T-helper 2 cell treated with Interferon-gamma antibody and Interleukin-4, amounts not matched to agents 5 μg/mL and 100 μg/mL, for 36 hours (primary cell): ENCODE results near the gene HDAC9.
"Not testable (repeated sequence)": the region's sequence is repeated elsewhere in the genome, so short reads cannot be mapped to it uniquely, and the experiment has no call there.

Experiments used
- DNase-seq: peaks from one replicate; pipeline ENCODE4 v3.0.0; 2021; ENCODE audit warnings: low spot score
- H3K27ac Mint-ChIP-seq: one replicate; pipeline ENCODE4 v1.8.0; 2021; ENCODE audit warnings: mild to moderate bottlenecking, mixed read lengths
- H3K27me3 Mint-ChIP-seq: one replicate; pipeline ENCODE4 v1.8.0; 2021; ENCODE audit warnings: low read depth, mixed read lengths
- H3K36me3 Mint-ChIP-seq: one replicate; pipeline ENCODE4 v1.8.0; 2021; ENCODE audit warnings: low read depth, mixed read lengths
- H3K4me1 Mint-ChIP-seq: one replicate; pipeline ENCODE4 v1.8.0; 2021; ENCODE audit warnings: low read depth, mixed read lengths
- H3K4me3 Mint-ChIP-seq: one replicate; pipeline ENCODE4 v1.8.0; 2022; ENCODE audit warnings: mild to moderate bottlenecking, moderate library complexity, mixed read lengths
- H3K9me3 Mint-ChIP-seq: one replicate; pipeline ENCODE4 v1.8.0; 2021; ENCODE audit warnings: mixed read lengths

Gene HDAC9

DNA sequence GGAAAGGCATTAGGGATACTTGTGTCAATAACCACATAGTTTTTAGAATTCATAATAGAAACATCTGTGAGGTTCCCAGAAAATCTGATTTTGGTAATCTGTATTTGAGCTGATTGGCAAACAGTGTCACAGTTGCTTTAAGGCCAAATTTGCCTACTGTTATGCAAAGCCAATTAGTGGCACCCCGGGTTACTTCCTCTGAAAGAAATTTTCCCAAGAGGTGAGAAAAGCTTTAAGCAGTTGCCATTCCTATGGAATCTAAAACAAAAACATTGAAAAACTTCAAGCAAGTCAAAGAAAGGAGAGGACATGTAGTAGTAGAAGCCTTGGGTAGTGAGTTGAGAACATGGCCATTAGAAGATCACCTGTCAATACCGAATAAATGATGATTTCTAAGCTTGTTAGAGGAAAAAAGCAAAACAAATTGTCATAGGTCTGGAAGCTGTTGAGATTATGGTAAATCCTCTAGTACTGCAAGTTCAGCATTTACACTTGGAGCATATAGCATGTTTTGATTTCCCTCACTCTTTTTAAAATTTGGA, 445.1 kb downstream of the HDAC9 start:
- no peaks in the 10 kb centered on the region for H3K27me3 Mint-ChIP-seq

DNA sequence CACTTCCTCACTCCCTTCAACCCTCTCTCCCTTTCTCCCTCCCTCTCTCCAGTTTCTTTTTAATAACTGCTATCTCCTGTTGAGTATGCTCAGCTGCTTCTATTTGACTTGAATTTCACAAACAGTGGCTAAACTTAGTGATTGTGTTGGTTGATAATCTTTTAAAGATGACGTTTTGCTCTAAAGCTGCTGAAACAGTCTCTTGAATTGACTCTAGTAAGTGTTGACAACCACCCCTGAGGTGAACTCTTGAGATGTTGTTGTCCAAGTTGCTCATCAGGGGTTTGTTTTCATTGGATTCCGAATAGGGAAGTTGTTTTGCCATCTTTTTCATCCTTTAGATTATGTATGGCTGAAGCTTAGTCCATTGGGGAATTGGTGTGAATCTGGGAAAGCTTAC, 445.7 kb downstream of the HDAC9 start:
- no peaks in the 10 kb centered on the region for H3K4me1 Mint-ChIP-seq
- H3K4me3 Mint-ChIP-seq: no peak overlapping the region
- no peaks in the 10 kb centered on the region for H3K27me3 Mint-ChIP-seq
- H3K27ac Mint-ChIP-seq: no peak overlapping the region
- no peaks in the 10 kb centered on the region for H3K36me3 Mint-ChIP-seq
- peaks cover 5% of the 10 kb centered on the region for H3K9me3 Mint-ChIP-seq
- no peak for DNase-seq

More for the DNA sequence above, 445.1 kb downstream of the HDAC9 start:
- H3K4me3 Mint-ChIP-seq: no peak overlapping the region
- no peak overlapping the region for H3K27ac Mint-ChIP-seq
- H3K9me3 Mint-ChIP-seq: peaks cover 5% of the 10 kb centered on the region
- no peaks in the 10 kb centered on the region for H3K36me3 Mint-ChIP-seq
- DNase-seq: no peak
- H3K4me1 Mint-ChIP-seq: no peaks in the 10 kb centered on the region

DNA sequence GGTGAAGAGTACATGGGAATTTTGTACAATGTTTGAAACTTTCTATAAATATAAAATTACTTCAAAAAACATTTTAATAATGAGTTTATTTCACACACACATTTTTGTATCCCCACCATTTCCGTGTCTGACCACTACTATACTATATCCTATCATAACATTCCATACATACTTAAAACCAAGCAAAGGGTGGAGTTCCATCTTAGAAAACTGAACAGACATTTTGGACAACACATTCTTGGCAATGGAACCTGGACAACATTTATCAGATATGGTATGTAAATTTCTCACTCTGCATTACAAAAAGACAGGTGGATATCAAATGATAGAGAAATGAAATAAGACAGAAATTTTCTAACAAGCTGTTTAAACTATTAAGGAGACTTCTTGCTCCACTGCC, 453.0 kb downstream of the HDAC9 start:
- Mint-ChIP-seq H3K9me3 (peaks cover 5% of the 10 kb centered on the region), H3K27ac (no peak overlapping the region), H3K4me3 (no peak overlapping the region), H3K4me1 (no peaks in the 10 kb centered on the region), H3K27me3 (no peaks in the 10 kb centered on the region), H3K36me3 (no peaks in the 10 kb centered on the region)
- no peak for DNase-seq

DNA sequence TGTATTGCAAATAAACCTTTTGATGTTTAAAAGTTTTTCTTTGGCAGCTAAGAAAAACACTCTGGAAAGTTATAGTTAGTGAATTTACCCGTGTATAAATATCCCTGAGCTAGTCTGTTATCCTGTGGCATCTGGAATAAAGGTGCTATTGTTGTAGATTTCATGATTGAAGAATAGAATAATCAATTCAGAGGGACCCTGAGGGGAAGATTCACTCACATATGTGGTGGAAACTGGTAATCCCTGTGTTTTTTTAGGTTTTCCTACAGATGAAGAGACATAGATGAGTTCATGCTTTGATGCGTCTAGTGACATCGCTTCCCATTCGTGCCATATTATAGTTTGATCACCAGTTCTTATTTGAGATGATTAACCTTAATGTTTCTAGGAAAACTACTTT, 457.3 kb downstream of the HDAC9 start:
- Mint-ChIP-seq H3K27me3 (no peaks in the 10 kb centered on the region), H3K27ac (no peak overlapping the region), H3K36me3 (no peaks in the 10 kb centered on the region), H3K4me3 (no peak overlapping the region), H3K4me1 (no peaks in the 10 kb centered on the region), H3K9me3 (peaks cover 3% of the 10 kb centered on the region)
- DNase-seq: no peak

DNA sequence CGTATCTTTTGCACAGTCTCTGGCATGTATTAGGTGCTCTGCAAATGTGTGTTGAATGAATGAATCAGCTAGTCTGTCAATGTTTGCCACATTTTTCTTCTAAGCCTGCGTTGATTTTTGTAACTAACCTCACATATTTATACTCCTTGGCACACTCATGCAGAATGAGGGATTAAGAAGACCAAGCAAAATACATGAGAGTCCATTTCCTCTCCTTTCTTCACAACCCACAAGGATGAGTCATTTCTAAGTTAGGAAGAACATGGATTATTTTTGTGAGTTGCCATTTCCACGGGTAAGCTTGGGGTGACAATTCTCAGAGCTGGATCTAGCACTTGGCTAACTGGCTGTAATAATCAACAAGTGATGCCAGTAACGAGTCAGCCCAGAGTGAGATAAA, 463.1 kb downstream of the HDAC9 start:
- H3K9me3 Mint-ChIP-seq: peaks cover 7% of the 10 kb centered on the region
- no peak for DNase-seq
- no peaks in the 10 kb centered on the region for H3K27me3 Mint-ChIP-seq
- H3K4me3 Mint-ChIP-seq: no peak overlapping the region
- H3K36me3 Mint-ChIP-seq: no peaks in the 10 kb centered on the region
- H3K27ac Mint-ChIP-seq: no peak overlapping the region
- H3K4me1 Mint-ChIP-seq: no peaks in the 10 kb centered on the region

DNA sequence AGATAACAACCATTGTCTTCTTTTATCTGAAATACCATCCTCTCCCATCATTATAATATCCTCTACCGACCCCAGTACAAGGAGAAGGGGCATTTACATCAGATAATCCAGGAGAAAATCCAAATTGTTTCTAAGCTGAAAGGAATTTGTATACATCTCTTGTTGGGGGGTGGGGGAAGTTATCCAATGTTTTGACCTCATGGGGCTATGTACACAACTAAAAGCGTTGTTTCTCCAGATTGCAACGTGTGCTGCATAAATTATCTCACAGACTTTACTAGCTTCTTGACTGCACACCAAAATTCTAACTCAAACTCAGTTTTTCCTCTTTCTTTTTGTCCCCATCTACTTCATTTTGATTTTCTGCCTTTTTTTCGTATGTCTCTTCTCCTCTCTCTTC, 465.2 kb downstream of the HDAC9 start:
- no peaks in the 10 kb centered on the region for H3K36me3 Mint-ChIP-seq

DNA sequence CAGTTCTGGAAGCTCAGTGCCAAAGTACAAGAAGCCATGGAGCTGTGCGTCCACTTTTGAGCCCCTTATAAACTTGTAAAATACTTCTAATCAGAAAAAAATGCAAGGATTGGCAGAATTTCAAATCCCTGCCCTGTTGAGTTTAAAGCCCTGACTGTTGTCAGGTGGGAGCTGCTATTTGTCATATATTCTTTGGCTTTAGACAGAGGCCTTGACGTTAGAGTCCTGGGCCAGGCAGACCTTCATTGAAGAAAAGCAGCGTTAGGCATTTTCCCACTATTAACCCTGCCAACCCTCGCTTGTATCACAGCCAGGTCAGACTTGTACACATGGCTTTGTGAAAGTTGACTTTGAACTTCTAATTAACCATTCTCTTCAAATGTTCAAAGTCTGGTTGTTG, 466.5 kb downstream of the HDAC9 start:
- Mint-ChIP-seq H3K27ac (no peak overlapping the region), H3K4me3 (no peak overlapping the region), H3K36me3 (no peaks in the 10 kb centered on the region), H3K4me1 (no peaks in the 10 kb centered on the region), H3K27me3 (no peaks in the 10 kb centered on the region), H3K9me3 (peaks cover 3% of the 10 kb centered on the region)
- no peak for DNase-seq

More for the DNA sequence above, 465.2 kb downstream of the HDAC9 start:
- H3K9me3 Mint-ChIP-seq: peaks cover 7% of the 10 kb centered on the region
- no peak overlapping the region for H3K27ac Mint-ChIP-seq
- DNase-seq: no peak
- H3K4me3 Mint-ChIP-seq: no peak overlapping the region
- no peaks in the 10 kb centered on the region for H3K27me3 Mint-ChIP-seq
- no peaks in the 10 kb centered on the region for H3K4me1 Mint-ChIP-seq

DNA sequence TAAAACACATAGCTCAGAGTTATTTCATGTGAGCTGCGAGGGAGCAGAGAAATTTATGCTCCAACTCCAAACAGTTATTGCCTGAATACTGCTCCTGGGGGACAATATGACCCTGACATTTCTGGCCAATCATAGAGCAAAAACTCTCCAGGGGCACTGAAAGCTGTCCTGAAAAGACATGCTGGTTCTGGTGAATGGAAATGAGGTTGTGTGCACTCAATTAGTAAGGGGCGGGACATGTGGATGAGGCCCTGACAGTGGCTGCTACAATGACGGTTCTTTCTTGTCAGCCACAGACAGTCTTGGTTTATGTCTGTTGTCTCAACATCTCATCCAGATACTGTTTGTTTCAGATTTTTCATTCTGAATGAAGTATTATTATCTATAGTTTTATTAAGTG, 470.1 kb downstream of the HDAC9 start:
- Mint-ChIP-seq H3K36me3 (no peaks in the 10 kb centered on the region), H3K4me1 (no peaks in the 10 kb centered on the region), H3K9me3 (peaks cover 7% of the 10 kb centered on the region), H3K27me3 (no peaks in the 10 kb centered on the region), H3K4me3 (no peak overlapping the region), H3K27ac (no peak overlapping the region)
- DNase-seq: no peak

DNA sequence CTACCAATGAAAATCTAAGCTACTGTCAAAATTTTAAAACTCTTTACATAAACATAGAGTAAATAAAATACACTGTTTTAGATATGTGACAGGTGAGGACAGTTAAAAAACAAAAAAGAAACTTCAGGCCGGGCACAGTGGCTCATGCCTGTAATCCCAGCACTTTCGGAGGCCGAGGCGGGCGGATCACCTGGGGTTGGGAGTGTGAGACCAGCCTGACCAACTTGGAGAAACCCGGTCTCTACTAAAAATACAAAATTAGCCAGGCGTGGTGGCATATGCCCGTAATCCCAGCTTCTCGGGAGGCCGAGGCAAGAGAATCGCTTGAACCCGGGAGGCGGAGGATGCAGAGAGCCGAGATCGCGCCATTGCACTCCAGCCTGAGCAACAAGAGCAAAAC, 472.2 kb downstream of the HDAC9 start:
- H3K36me3 Mint-ChIP-seq, DNase-seq, H3K4me1 Mint-ChIP-seq, H3K27ac Mint-ChIP-seq, H3K27me3 Mint-ChIP-seq, H3K9me3 Mint-ChIP-seq, H3K4me3 Mint-ChIP-seq: not testable (repeated sequence)

DNA sequence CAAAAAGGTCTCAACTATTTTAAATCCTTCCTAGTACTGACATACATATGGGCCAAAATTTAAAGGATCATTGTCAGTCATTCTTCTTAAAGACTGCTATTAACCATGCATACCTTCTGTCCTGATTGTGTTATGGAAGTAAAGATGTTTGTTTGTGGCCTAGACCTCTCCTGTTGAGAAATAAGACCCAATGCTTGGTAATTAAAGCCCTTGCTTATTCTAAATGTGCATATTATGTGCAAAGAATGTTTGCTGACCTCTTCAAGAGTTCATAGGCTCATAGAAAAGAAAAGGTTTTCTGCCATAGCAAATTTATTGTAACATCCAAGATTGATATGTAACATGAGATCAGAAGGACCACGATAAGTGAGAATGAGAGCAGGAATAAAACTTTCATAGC, 476.3 kb downstream of the HDAC9 start:
- Mint-ChIP-seq H3K4me3 (no peak overlapping the region), H3K36me3 (no peaks in the 10 kb centered on the region), H3K27ac (no peak overlapping the region), H3K4me1 (no peaks in the 10 kb centered on the region), H3K9me3 (peaks cover 30% of the 10 kb centered on the region), H3K27me3 (no peaks in the 10 kb centered on the region)
- DNase-seq: no peak

DNA sequence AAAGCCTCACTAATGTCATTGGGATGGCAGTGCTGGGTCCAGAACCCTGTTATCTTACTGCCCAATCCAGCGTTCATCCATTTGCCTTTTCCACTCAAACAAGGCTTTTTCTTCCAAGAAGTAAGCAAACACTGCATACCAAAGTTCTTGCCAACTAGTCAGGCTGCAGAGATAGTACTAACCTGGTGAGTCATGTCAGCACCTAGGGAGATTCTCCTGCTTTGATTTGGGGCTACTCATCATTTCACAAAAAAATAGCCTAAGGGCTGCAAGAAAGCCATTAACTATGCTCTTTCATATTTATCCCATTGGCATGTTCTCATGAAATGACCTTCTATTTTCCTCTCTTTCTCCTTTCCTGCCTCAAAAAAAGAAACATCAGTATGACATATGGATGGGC, 479.3 kb downstream of the HDAC9 start:
- DNase-seq: no peak
- H3K36me3 Mint-ChIP-seq: no peaks in the 10 kb centered on the region
- H3K4me1 Mint-ChIP-seq: no peaks in the 10 kb centered on the region
- H3K27me3 Mint-ChIP-seq: no peaks in the 10 kb centered on the region
- H3K9me3 Mint-ChIP-seq: peaks cover 32% of the 10 kb centered on the region
- no peak overlapping the region for H3K27ac Mint-ChIP-seq
- H3K4me3 Mint-ChIP-seq: no peak overlapping the region

DNA sequence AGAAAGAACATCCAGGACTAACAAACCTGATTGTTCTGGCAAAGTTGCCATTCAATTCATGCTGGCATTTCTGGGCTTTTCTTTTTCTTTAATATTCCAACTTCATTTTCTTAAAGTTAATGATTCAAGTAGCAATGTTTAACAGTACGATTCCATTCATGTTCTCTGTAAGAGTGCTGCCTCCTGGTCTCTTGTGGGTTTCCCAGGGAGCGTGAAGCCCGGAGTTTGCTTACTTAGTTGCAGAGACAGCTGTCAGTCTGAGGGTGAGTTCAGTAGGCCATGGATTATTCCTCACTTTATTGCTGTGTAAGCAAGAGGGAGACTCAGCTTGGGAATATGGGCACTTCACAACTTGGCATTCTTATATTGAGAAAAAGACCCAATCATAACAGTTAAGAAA, 479.7 kb downstream of the HDAC9 start:
- H3K4me3 Mint-ChIP-seq: no peak overlapping the region

DNA sequence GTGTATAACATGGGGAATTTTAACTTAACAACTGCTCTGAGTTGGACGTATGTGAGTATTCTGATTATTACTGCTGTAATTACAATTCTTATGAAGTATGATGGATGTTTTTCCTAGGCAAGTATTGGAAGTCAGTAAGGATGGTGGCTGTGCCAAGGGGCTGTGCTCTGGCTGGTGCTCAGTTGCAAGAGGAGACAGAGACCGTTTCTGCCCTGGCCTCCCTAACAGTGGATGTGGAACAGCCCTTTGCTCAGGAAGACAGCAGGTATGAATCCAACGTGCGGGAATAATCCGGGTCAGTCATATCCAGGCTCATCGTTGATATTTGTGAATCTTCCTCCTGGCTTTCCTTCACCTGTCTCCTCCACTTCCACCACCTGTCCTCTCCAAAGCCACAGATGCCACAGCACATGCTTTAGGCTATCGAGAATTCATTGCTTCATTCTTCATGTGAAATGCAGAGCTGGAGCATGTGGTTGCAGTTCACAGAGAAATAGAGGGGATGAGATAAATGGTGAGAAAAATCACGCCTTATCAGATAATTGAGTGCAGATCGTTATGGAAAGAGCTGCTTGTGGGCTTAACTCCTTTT, 480.2 kb downstream of the HDAC9 start:
- no peak for DNase-seq
- Mint-ChIP-seq H3K4me3 (no peak overlapping the region), H3K27ac (no peak overlapping the region), H3K27me3 (no peaks in the 10 kb centered on the region), H3K4me1 (no peaks in the 10 kb centered on the region), H3K36me3 (no peaks in the 10 kb centered on the region), H3K9me3 (peaks cover 35% of the 10 kb centered on the region)

More for the DNA sequence above, 479.7 kb downstream of the HDAC9 start:
- no peaks in the 10 kb centered on the region for H3K27me3 Mint-ChIP-seq
- no peak for DNase-seq
- no peaks in the 10 kb centered on the region for H3K36me3 Mint-ChIP-seq
- H3K4me1 Mint-ChIP-seq: no peaks in the 10 kb centered on the region
- H3K9me3 Mint-ChIP-seq: peaks cover 35% of the 10 kb centered on the region
- H3K27ac Mint-ChIP-seq: no peak overlapping the region

DNA sequence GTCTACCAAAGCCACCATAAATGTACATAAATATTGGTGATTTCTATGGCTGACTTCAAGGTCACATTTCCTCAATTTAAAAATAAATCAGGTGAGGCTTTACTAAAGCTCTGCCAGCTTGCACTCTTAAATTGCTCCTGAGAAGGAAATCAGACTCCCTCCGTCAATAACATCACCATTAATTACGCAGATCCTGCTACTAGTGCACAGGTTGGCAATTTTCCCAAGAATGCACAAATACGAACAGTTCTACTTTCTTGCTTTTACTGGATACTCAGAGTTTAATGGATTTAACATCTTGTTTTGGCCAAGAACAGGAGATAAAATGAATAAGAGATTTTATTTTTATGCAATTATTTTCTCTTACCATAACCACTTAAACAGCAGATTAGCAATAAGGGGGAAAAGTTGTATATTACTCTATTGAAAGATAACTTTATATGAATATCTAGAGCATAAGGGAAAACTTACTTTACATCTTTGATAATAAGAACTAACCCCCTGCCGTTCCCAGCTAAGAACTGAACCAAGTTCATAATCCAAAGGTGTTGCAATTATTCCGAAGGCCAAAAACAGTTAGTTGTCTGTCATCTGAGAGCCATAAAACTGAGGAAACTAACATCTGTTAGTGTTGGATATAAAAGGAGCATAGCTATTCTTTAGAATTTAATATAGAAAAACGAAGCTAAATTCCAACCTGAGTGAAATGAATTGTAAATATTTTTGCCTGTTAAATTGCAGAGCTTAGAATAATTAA, 481.3 kb downstream of the HDAC9 start:
- peaks cover 40% of the 10 kb centered on the region for H3K9me3 Mint-ChIP-seq
- no peak overlapping the region for H3K4me3 Mint-ChIP-seq
- no peaks in the 10 kb centered on the region for H3K36me3 Mint-ChIP-seq
- H3K4me1 Mint-ChIP-seq: no peaks in the 10 kb centered on the region
- H3K27ac Mint-ChIP-seq: no peak overlapping the region
- H3K27me3 Mint-ChIP-seq: no peaks in the 10 kb centered on the region
- no peak for DNase-seq
